ENCODE results near the gene EFHC2.

EFHC2 gene

DNA sequence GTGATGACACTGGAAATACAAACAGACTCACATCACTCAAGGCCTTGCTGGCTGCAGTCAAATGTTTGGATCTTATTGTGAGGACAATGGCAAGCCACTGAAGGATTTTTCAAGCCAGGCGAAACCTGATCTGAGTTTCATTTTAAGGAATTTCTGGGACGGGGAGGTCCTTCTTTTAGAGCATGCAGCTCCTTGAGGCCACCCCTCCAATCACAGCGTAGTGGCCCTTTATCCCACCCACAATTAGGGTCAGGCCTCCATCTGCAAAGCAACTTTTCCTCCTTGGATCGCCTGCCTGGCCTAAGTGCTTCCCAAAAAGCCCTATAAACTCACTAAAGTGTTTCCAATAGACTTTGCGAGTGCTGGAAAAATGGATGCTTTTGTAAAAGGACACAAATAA, 115.5 kb downstream of the EFHC2 start:
- no peak overlapping the region for H3K4me3 ChIP-seq (replicated peaks; ENCODE audit: low read depth, low read length)
- TF ChIP-seq, protein P1, sequence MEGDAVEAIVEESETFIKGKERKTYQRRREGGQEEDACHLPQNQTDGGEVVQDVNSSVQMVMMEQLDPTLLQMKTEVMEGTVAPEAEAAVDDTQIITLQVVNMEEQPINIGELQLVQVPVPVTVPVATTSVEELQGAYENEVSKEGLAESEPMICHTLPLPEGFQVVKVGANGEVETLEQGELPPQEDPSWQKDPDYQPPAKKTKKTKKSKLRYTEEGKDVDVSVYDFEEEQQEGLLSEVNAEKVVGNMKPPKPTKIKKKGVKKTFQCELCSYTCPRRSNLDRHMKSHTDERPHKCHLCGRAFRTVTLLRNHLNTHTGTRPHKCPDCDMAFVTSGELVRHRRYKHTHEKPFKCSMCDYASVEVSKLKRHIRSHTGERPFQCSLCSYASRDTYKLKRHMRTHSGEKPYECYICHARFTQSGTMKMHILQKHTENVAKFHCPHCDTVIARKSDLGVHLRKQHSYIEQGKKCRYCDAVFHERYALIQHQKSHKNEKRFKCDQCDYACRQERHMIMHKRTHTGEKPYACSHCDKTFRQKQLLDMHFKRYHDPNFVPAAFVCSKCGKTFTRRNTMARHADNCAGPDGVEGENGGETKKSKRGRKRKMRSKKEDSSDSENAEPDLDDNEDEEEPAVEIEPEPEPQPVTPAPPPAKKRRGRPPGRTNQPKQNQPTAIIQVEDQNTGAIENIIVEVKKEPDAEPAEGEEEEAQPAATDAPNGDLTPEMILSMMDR (IDR thresholded peaks at IDR 0.05; ENCODE audit: low read depth, low read length, missing control alignments) = no peak
- DNase-seq (ENCODE audit: extremely low read depth, low read depth) = no peak

DNA sequence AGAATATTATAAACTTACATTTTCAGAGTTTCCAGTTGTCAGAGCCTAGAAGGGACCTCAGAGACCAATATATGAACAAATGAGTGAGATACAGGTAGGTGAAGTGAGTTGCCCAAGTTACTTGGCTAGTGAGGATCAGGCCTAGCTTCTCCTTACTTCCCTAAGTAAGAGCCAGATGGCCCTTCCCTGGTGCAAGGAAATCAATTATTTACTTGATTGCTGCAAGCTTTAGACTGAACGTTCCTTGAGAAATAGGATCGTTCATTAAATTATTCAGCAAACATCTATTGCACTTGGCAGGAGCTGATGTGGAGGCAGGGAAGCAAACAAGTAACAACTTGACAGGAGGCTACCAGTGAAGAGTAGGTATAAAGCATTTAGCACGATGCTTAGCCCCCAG, 117.8 kb downstream of the EFHC2 start:
- H3K4me3 ChIP-seq (replicated peaks; ENCODE audit: low read depth, low read length) = no peak overlapping the region
- TF ChIP-seq, protein P1 (IDR thresholded peaks at IDR 0.05; ENCODE audit: low read depth, low read length, missing control alignments) = no peak
- DNase-seq (ENCODE audit: extremely low read depth, low read depth) = no peak

DNA sequence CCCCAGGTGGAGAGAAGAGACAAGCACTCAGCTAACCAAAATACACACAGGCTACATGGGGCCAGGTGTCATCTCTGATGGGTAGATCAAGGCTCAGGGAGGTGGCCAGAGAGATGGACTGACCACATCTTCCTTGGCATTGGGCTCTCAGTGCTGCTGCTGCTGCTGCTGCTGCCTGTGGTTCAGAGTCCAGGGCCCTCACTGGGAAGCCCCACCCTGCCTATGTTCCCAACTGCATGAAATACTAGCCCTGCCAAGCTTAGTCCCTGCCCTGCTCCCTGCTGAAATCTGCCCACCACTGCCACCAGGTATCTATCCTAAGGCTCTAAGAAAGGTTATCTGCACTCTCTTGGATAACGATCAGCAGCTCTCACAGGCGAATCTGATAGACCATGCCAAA, 118.7 kb downstream of the EFHC2 start:
- H3K4me3 ChIP-seq (replicated peaks; ENCODE audit: low read depth, low read length) = no peak overlapping the region
- TF ChIP-seq, protein P1 (IDR thresholded peaks at IDR 0.05; ENCODE audit: low read depth, low read length, missing control alignments) = no peak
- DNase-seq (ENCODE audit: extremely low read depth, low read depth) = no peak

DNA sequence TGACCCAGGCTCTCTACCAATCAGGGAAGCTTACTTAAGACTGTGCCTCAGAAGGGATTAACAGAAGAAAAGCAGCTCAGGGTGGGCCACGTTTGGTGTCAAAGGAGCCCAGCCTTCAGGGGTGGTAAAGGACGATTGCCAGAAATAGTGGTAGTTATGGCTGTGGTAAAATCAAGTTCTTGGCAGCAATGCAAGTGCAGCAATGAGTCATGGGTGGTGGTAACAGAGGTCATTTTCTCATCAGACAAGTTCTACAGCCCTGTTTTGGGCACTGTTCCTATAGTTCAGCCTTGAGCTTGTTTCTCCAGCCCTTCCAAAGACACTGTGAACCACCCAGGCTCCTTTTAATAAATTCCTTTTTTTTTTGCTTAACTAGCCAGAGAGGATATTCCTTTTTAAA, 120.3 kb downstream of the EFHC2 start:
- TF ChIP-seq, protein P1 (IDR thresholded peaks at IDR 0.05; ENCODE audit: low read depth, low read length, missing control alignments) = no peak
- no peak overlapping the region for H3K4me3 ChIP-seq (replicated peaks; ENCODE audit: low read depth, low read length)
- peak; percentile 20 for DNase-seq (ENCODE audit: extremely low read depth, low read depth)

DNA sequence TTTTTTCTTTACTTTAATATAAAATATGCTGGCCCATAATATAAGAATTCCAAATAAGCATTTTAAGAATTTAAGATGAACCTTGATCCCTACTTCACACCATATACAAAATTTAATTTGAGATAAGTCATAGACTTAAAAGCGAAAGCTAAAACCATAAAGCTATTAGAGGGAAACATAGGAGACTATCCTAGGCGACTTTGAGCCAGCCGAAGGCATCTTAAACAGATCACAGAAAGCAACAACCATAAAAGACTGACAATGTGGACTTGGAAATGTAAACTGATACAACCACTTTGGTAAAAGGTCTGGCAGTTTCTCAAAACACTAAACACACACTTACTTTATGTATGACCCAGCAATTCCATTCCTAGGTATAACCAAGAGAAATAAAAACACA, 125.0 kb downstream of the EFHC2 start:
- TF ChIP-seq, protein P1 (IDR thresholded peaks at IDR 0.05; ENCODE audit: low read depth, low read length, missing control alignments) = no peak
- H3K4me3 ChIP-seq (replicated peaks; ENCODE audit: low read depth, low read length) = no peak overlapping the region
- DNase-seq (ENCODE audit: extremely low read depth, low read depth) = no peak

DNA sequence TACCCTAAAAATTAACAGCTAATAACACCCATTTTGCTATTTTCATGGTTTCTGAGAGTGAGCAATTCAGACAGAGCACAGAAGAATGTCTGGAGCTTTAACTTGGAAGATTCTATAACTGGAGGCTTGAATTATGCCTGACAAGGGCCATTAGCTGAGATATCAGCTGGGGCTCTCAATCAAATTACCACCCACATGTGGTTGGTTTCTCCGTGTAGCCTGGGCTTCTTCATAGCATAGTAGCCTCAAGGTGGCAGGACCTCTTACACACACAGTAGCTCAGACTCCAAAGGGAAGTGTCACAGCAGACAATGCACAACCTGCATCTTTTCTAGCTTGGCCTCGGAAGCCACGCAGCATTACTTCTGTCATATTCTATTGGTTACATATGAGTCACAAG, 127.3 kb downstream of the EFHC2 start:
- DNase-seq (ENCODE audit: extremely low read depth, low read depth) = no peak
- TF ChIP-seq, protein P1 (IDR thresholded peaks at IDR 0.05; ENCODE audit: low read depth, low read length, missing control alignments) = no peak
- no peak overlapping the region for H3K4me3 ChIP-seq (replicated peaks; ENCODE audit: low read depth, low read length)

DNA sequence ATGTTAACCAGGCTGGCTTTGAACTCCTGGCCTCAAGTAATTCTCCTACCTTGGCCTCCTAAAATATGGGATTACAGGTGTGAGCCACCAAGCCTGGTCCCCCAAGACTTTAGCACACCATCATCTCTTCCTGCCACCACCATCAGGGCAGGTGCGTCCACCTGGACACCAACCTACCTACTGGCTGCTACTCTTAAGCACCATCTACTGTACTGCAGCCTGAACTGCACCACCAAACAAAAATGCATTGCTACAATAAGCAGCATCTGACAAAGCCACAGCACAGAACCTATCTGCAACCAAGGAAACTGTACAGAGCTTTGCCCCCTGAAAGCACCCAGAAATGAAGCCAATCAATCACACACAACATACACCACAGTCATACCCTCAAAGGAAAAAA, 139.7 kb downstream of the EFHC2 start:
- no peak overlapping the region for H3K4me3 ChIP-seq (replicated peaks; ENCODE audit: low read depth, low read length)
- DNase-seq (ENCODE audit: extremely low read depth, low read depth) = no peak
- TF ChIP-seq, protein P1 (IDR thresholded peaks at IDR 0.05; ENCODE audit: low read depth, low read length, missing control alignments) = no peak
